Natural killer cell (primary cell): ENCODE results near the gene GIGYF2. TPM values are rescaled to one million over a fixed set of nuclear protein-coding genes. Genes with fewer than 3 reads are reported as not detected.

Experiments used
- ATAC-seq, 3 donors: fragments of 150-1000 bp in 2 of 3; fragments of 200-7000 bp in 1 of 3; cut with Tn5 transposase; 1 replicate in 1 of 3; 2 replicates in 2 of 3; pipeline ENCODE4 v1.10.0; 2021; ENCODE audit warnings: mild to moderate bottlenecking in 2 of 3, moderate library complexity in 2 of 3
- DNase-seq, 2 donors: peaks; one replicate each; pipeline versions ENCODE4 v3.0.0 to v3.0.0-alpha.2; 2013 to 2021; ENCODE audit warnings: mixed read lengths in 1 of 2
- H3K27ac ChIP-seq: one replicate; pipeline ENCODE4 v1.5.1; 2013; ENCODE audit warnings: mild to moderate bottlenecking, low read length
- H3K27me3 ChIP-seq: one replicate; pipeline ENCODE4 v1.6.1; 2013; ENCODE audit warnings: low read length; ENCODE audit not compliant: control insufficient read depth, insufficient read depth
- H3K36me3 ChIP-seq: one replicate; pipeline ENCODE4 v1.6.1; 2013; ENCODE audit warnings: low read length; ENCODE audit not compliant: control insufficient read depth, insufficient read depth
- H3K4me1 ChIP-seq: one replicate; pipeline ENCODE4 v1.6.1; 2013; ENCODE audit warnings: low read length; ENCODE audit not compliant: control insufficient read depth, insufficient read depth
- H3K4me3 ChIP-seq: one replicate; pipeline ENCODE4 v1.5.1; 2013; ENCODE audit warnings: low read length
- H3K9me3 ChIP-seq: one replicate; pipeline ENCODE4 v1.6.1; 2013; ENCODE audit warnings: low read length; ENCODE audit not compliant: control insufficient read depth, insufficient read depth
- H3K27ac Mint-ChIP-seq, 2 donors: one replicate each; pipeline ENCODE4 v1.8.0; 2022; ENCODE audit warnings: mild to moderate bottlenecking in 2 of 2, mixed read lengths in 2 of 2, moderate library complexity in 1 of 2
- H3K27me3 Mint-ChIP-seq, 2 donors: one replicate each; pipeline ENCODE4 v1.8.0; 2022; ENCODE audit warnings: low read depth in 2 of 2, mixed read lengths in 2 of 2
- H3K36me3 Mint-ChIP-seq: one replicate; pipeline ENCODE4 v1.8.0; 2022; ENCODE audit warnings: mixed read lengths
- H3K4me1 Mint-ChIP-seq, 2 donors: one replicate each; pipeline ENCODE4 v1.8.0; 2022; ENCODE audit warnings: mixed read lengths in 2 of 2
- H3K4me3 Mint-ChIP-seq: one replicate; pipeline ENCODE4 v1.8.0; 2022; ENCODE audit warnings: mild to moderate bottlenecking, moderate library complexity, mixed read lengths
- H3K9me3 Mint-ChIP-seq, 2 donors: one replicate each; pipeline ENCODE4 v1.8.0; 2022; ENCODE audit warnings: mixed read lengths in 2 of 2
- CTCF ChIP-seq: fragments of 200-600 bp; IDR thresholded peaks from one replicate; pipeline ENCODE4 v1.8.0; 2022; ENCODE audit warnings: antibody characterized with exemption
- WGBS: methylation state at CpG from one replicate; pipeline ENCODE4 v1.1.7; 2013; ENCODE audit warnings: missing lambda C conversion rate; ENCODE audit not compliant: insufficient coverage; 5-methylcytosine and 5-hydroxymethylcytosine counted together
- intact Hi-C: fragments of 100-400 bp; cut with micrococcal nuclease; formaldehyde crosslinking; loops from one replicate; pipeline ENCODE4 v1.14.2; 2022
- total RNA-seq, 4 donors: library from RNA; stranded (reverse); fragments of 120-200 nt in 1 of 4; gene quantifications; one replicate each; pipeline versions ENCODE4 v1.2.3 to v1.2.4, GENCODE V29; 2013 to 2022

The GIGYF2 gene
- total RNA-seq, 3 donors from 2014 or later (not counting 1 experiment from before 2014, with no cell fraction given) = 73.6 to 85.3 (median 80.1) TPM

- intact Hi-C loops = no loop called here
- Histone ChIP-seq H3K36me3 (peaks cover 57% of the 10 kb centered on the region), H3K4me3 (no peak overlapping the region), H3K27me3 (no peaks in the 10 kb centered on the region), H3K9me3 (no peaks in the 10 kb centered on the region), H3K27ac (no peak overlapping the region), H3K4me1 (no peaks in the 10 kb centered on the region)
- no peaks in the 10 kb centered on the region for H3K27me3 Mint-ChIP-seq
- H3K36me3 Mint-ChIP-seq = peaks cover 12% of the 10 kb centered on the region
- TF ChIP-seq CTCF = no peak
- H3K4me3 Mint-ChIP-seq = no peak overlapping the region
- 95% methylated on average over 2 of the region's 3 CpGs for WGBS
- H3K9me3 Mint-ChIP-seq = no peaks in the 10 kb centered on the region
- peaks cover under 1% of the 10 kb centered on the region in 2 donors for H3K4me1 Mint-ChIP-seq
- ATAC-seq (no peak), DNase-seq (no peak)
- no peak overlapping the region for H3K27ac Mint-ChIP-seq
Observed at GRCh38 chr2:232831496-232831895, 134.4 kb downstream of the GIGYF2 start.

GRCh38 chr2:232833830-232834229, 136.7 kb downstream of the GIGYF2 start:
- Histone ChIP-seq H3K4me1 (peaks cover 7% of the 10 kb centered on the region), H3K27ac (no peak overlapping the region), H3K27me3 (no peaks in the 10 kb centered on the region), H3K9me3 (no peaks in the 10 kb centered on the region), H3K4me3 (no peak overlapping the region), H3K36me3 (peaks cover 60% of the 10 kb centered on the region)
- no peak for ATAC-seq
- peaks cover 22% of the 10 kb centered on the region in 2 donors for H3K4me1 Mint-ChIP-seq
- peaks cover 11% of the 10 kb centered on the region for H3K36me3 Mint-ChIP-seq
- no peak overlapping the region for H3K4me3 Mint-ChIP-seq
- H3K27me3 Mint-ChIP-seq = no peaks in the 10 kb centered on the region
- no peak for DNase-seq
- 94% methylated on average over 1 of the region's 1 CpG for WGBS
- intact Hi-C loops = no loop called here
- TF ChIP-seq CTCF = no peak
- H3K9me3 Mint-ChIP-seq = no peaks in the 10 kb centered on the region
- peak overlapping the region; percentile 37 to 43 for H3K27ac Mint-ChIP-seq

- Histone ChIP-seq H3K36me3 (peaks cover 70% of the 10 kb centered on the region), H3K27me3 (no peaks in the 10 kb centered on the region), H3K4me3 (no peak overlapping the region), H3K9me3 (no peaks in the 10 kb centered on the region), H3K27ac (no peak overlapping the region), H3K4me1 (peaks cover 7% of the 10 kb centered on the region)
- Mint-ChIP-seq H3K4me3 (no peak overlapping the region), H3K27me3 (no peaks in the 10 kb centered on the region), H3K9me3 (no peaks in the 10 kb centered on the region), H3K4me1 (peaks cover 34% of the 10 kb centered on the region in 2 donors), H3K36me3 (peaks cover 20% of the 10 kb centered on the region), H3K27ac (no peak overlapping the region)
- no peak for TF ChIP-seq CTCF
- ATAC-seq (no peak), DNase-seq (no peak)
- intact Hi-C loops = no loop called here
- 97% methylated on average over 12 of the region's 14 CpGs for WGBS
Observed at GRCh38 chr2:232835687-232836208, 138.6 kb downstream of the GIGYF2 start.

GRCh38 chr2:232836934-232837333, 139.8 kb downstream of the GIGYF2 start:
- peaks cover 66% of the 10 kb centered on the region for H3K36me3 ChIP-seq
- WGBS = 89% methylated on average over 4 of the region's 4 CpGs
- H3K27ac ChIP-seq = no peak overlapping the region
- Mint-ChIP-seq H3K36me3 (peaks cover 25% of the 10 kb centered on the region), H3K4me1 (peaks cover 34% of the 10 kb centered on the region in 2 donors), H3K27me3 (no peaks in the 10 kb centered on the region), H3K9me3 (no peaks in the 10 kb centered on the region), H3K4me3 (no peak overlapping the region), H3K27ac (peak overlapping the region; percentile 89 to 91)
- ATAC-seq = no peak
- no peak for DNase-seq
- no peaks in the 10 kb centered on the region for H3K9me3 ChIP-seq
- H3K4me3 ChIP-seq = no peak overlapping the region
- peaks cover 7% of the 10 kb centered on the region for H3K4me1 ChIP-seq
- TF ChIP-seq CTCF = no peak
- H3K27me3 ChIP-seq = no peaks in the 10 kb centered on the region
- intact Hi-C loops = no loop called here
